ENCODE measurements around the gene TMEM119. TPM values are rescaled to one million over a fixed set of nuclear protein-coding genes. Genes with fewer than 3 reads are reported as not detected.

Gene TMEM119
- total and polyA plus RNA-seq, 9 of the 15 experiments (the other 6 are each of a cell fraction or from before 2014, with no cell fraction given): 0.18 TPM; not detected in 8

- Histone ChIP-seq H3K9ac (ENCODE audit: insufficient read depth in 1 of 2, low read depth in 2 of 2, low read length in 2 of 2) (no peak overlapping the region), H3K27ac (ENCODE audit: extremely low read depth, low read depth, low read length) (no peak overlapping the region), H3K79me2 (ENCODE audit: control insufficient read depth, insufficient read depth, low read length) (no peaks in the 10 kb centered on the region), H3K36me3 (ENCODE audit: control insufficient read depth, insufficient read depth, low read length) (peaks cover 81% of the 10 kb centered on the region), H3K9me1 (ENCODE audit: control insufficient read depth, insufficient read depth, low read length) (no peaks in the 10 kb centered on the region), H3K9me3 (replicated peaks; ENCODE audit: control insufficient read depth, insufficient read depth, low read depth, low read length) (no peaks in the 10 kb centered on the region), H3K4me1 (replicated peaks in 1 of 2; ENCODE audit: control insufficient read depth in 2 of 2, insufficient read depth in 2 of 2, low read length in 2 of 2) (peaks cover 0 to 7% of the 10 kb centered on the region in 2 experiments; a peak in 4 of 5 replicates), H3K4me2 (ENCODE audit: insufficient read depth, low read length) (no peak overlapping the region), H3K27me3 (ENCODE audit: control insufficient read depth in 2 of 2, insufficient read depth in 2 of 2, low read length in 2 of 2) (no peaks in the 10 kb centered on the region), H3K4me3 (no peak overlapping the region), H4K20me1 (replicated peaks; ENCODE audit: control insufficient read depth, insufficient read depth, low read length) (no peaks in the 10 kb centered on the region), H2AFZ (ENCODE audit: low read depth, low read length) (no peak overlapping the region)
- no peak for TF ChIP-seq SAFB2 (IDR thresholded peaks at IDR 0.05; ENCODE audit: borderline replicate concordance, low read depth, low read length, severe bottlenecking)
- TF ChIP-seq POLR2AphosphoS5 (IDR thresholded peaks at IDR 0.05; ENCODE audit: control insufficient read depth, insufficient read depth, low read depth, low read length): 0 out of 2 replicates have a peak, but pooled peaks have one; percentile 12
- peak; percentile 11 for FAIRE-seq
- intact Hi-C loops (cut with micrococcal nuclease) (no loop called here), in situ Hi-C loops (cut with MboI) (no loop called here)
- 82% methylated on average over 10 of the region's 10 CpGs for WGBS (ENCODE audit: insufficient coverage, low coverage, missing lambda C conversion rate)
- CTCF ChIA-PET (ENCODE audit: low intra/inter-chr PET ratio): no interaction called here
- POLR2A ChIA-PET: interaction anchor here (0.8 to 1.0 kb wide), 2 partner anchors 10 to 86 kb away, joined by 3 to 12 read pairs; partner anchors contain the start of gene SART3
- DNase-seq (ENCODE audit: extremely low read depth in 1 of 4, low spot score in 3 of 4): no peak
- BruUV-seq (replicated peaks): no TSS peak
- no peak for ATAC-seq
Measured at GRCh38 chr12:108646600-108647579, 49.0 kb upstream of the TMEM119 start.
